Hematopoietic multipotent progenitor cell treated with erythropoietin and hydrocortisone succinate and interleukin-3 and kit ligand, for 6 days (in vitro differentiated cells): ENCODE results near the gene ZNF445.

ENCODE experiments used
- DNase-seq: peaks from one replicate; pipeline ENCODE4 v3.0.0-alpha.2; 2015

The ZNF445 gene

DNA sequence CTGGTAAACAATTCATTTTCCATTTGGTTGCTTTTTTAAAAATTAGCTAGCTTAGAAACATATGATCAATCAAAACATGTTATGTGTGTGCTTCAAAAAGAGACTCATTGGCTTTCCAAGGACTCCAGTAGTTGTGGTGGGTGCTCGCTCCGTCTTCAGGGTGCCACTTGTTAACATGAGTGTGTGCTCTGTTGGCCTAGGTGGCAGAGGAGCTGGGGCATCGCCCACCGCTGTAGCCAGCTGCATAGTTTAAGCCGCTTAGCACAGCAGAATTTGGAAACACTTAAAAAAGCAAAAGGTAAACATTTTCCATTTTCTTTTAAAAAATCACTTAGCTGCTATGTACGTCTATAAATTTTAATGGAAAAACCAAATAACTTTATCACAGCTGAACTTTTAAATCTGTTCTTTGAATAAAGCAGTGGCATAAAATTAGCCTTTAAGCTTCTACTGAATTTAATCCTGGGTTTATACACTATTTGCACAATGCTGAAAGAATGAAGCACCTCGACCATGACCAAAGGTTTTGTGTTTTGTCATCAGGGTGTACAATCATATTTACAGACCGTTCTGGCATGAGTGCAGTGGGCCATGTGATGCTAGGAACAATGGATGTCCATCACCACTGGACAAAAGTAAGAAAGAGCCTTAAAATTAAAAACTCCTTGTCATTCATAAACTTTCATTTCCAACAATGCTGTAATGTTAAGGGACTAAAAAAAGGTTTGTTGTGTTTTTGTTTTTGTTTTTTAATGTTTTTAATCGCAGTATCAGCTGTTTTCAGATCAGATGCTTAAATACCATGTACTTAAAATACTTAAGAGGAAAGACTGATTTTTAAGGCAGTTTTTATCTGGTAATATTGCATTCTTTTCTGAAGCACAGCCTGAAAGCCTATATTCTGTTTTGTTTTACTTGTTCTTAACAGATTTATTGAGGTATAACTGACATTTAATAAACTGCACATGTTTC is 81.0 kb downstream of the ZNF445 start:
- no peak for DNase-seq

- DNase-seq: no peak
Measured at GRCh38 chr3:44395714-44396113, 81.8 kb downstream of the ZNF445 start.

- no peak for DNase-seq
Measured at GRCh38 chr3:44392489-44392888, 85.0 kb downstream of the ZNF445 start.

- no peak for DNase-seq
Measured at GRCh38 chr3:44387404-44387803, 90.1 kb downstream of the ZNF445 start.
